NCI-H1436 (cell line): ENCODE measurements around the gene OST4.

ENCODE experiments used
- DNase-seq: peaks from one replicate; lab custom pipeline; 2025; lab: John Stamatoyannopoulos, UW

OST4 gene

DNA sequence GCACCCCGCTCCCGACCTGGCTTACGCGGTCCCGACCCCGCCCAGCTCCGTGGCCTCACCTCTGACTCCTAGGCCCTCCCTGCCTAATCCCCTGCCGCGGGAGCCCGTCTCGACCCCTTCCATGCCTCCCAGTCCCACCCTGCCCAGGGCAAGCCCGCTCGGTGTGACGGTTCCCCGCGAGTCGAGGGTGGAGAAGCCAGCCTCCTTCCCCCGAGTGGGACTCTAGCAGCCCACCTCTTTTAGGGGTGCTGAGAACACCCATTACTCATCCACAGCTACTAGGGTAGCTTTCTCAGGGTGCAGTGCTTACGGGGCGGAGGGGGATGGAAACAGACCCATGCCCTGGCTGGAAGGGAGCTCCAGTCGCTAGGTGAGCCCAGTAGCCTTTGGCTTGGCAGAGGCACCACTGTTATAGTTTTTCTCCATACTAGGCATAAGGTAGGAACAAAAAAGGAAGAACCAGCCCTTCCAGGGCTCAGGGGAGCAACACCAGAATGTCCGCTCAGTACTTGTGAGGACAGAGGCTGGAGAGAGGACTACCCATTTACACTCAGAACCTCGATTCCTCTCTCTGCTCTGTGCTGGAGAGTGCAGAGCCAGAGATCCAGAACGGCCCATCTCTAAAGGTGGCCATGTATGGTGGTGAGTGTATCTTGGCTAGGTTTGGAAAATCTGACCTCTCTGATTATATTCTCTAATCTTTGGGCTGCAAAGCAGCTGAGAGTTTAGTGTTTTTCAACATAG lies 19.4 kb downstream of the OST4 start:
- no peak for DNase-seq

- DNase-seq: peak; percentile 90
These were observed 20.2 kb downstream of the OST4 start, which contains the start of gene AGBL5 for GRCh38 chr2:27050996-27051901. AGBL5 (plus strand) TSS chr2:27051668; CDS start chr2:27052959, 1,291 bp downstream.

DNA sequence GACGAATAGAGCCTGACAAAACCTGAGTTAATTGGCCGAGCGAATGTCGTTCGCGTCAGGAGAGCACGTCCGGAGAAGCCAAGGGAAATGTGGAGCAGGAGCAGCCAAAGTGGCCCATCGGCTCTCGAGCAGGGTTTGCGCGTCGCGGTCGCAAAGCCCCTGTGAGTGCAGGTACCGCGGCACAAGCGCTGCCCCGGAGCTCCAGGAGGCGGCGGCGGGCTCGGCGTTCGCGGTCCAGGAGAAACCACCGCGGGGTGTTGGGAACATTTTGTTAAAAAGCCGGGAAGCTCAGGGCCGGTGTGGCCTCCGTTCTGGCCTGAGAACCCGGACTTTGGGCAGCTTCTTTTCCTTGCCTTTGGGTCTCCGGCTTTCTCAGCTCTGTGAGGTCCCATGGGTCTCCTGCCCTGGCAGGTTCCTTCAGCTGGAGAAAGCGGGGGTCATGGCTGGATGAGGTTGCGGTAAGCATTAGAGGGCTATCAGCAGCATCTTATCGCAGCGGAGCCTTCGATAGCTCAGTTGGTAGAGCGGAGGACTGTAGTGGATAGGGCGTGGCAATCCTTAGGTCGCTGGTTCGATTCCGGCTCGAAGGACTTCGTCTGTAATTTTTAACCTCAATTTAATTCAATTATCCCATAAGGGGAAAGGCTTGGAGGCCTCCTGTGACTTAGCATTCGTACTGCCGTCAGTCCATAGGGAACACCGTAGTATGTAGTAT lies 21.0 kb downstream of the OST4 start:
- peak; percentile 84 for DNase-seq

- DNase-seq: peak; percentile 9
These were observed 21.8 kb downstream of the OST4 start for GRCh38 chr2:27049422-27050280.

- DNase-seq: no peak
These were observed 28.3 kb downstream of the OST4 start for GRCh38 chr2:27042985-27043634.

- no peak for DNase-seq
These were observed 29.2 kb downstream of the OST4 start for GRCh38 chr2:27042159-27042661.

DNA sequence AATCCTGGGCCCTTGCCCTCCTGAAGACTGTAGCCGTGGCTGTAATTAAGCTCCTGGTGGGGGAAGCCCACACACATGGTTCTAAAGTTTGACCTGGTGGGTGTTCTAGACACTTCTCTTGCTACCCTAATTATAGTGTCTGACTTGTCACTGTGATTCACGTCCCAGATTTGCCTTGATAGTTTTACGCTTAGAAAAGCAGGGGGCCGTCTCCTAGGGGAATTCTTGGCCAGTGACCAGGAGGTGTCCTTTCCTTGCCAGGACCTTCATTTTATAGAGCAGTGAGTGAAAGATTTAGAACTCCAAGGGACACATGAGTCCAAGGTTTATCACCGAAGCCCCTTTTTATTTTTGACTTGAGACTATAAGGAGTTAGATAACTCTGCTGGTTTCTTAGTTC lies 29.7 kb downstream of the OST4 start:
- DNase-seq: no peak

DNA sequence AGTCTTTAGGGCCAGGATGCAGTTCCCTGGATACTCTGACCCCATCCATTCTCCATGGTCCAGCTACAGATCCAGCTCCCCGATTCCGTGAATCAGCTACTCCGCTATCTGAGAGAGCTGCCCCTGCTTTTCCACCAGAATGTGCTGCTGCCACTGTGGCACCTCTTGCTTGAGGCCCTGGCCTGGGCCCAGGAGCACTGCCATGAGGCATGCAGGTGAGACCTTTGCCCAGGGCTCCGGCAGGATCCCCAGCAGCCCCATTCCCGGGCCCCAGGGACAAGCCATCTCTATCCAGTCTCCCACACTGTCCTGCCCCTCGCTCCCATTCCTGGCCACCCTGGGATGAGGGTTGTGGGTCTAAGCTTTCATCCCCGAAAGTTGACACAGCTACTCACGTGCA lies 31.2 kb downstream of the OST4 start:
- DNase-seq: no peak

DNA sequence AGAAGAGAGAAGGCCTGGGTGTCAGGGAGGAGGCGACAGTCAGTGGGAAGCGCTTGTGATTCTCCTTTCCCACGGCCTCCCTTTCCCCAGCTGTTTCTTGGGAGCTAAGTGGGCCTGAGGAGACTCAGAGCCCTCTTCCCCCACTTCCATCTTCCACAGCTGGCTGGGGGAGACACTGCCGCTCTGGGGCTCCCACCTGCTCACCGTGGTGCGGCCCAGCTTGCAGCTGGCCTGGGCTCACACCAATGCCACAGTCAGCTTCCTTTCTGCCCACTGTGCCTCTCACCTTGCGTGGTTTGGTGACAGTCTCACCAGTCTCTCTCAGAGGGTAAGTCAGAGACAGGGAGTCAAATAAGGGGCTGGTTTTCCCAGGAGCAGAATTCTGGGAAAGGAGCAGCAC lies 31.6 kb downstream of the OST4 start:
- no peak for DNase-seq

GRCh38 chr2:27039426-27039825 lies 32.0 kb downstream of the OST4 start:
- no peak for DNase-seq

- DNase-seq: no peak
These were observed 32.7 kb downstream of the OST4 start for GRCh38 chr2:27038631-27039339.

DNA sequence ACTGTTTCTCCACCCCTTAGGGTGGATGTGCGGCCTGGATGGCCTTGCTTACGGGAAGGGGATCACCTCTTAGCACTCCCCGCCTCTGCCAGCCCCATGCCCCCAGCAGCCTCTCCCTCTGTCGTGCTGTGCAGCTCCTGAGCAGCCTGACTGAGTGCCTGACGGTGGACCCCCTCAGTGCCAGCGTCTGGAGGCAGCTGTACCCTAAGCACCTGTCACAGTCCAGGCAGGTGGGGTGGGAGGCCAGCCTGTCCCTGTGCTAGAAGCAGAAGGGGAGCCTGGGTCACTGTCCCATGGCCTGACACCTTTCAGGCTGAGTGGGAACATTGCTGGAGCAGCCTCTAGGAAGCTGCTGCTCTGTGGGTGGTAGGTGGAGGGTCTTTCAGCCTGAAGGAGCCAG lies 33.4 kb downstream of the OST4 start:
- no peak for DNase-seq

- no peak for DNase-seq
These were observed 38.1 kb downstream of the OST4 start for GRCh38 chr2:27033253-27033852.

GRCh38 chr2:27032495-27033252 lies 38.8 kb downstream of the OST4 start, which contains the start of gene TMEM214:
TMEM214 (plus strand) TSS chr2:27032965; CDS start chr2:27033016, 51 bp downstream.
- DNase-seq: peak; percentile 65

DNA sequence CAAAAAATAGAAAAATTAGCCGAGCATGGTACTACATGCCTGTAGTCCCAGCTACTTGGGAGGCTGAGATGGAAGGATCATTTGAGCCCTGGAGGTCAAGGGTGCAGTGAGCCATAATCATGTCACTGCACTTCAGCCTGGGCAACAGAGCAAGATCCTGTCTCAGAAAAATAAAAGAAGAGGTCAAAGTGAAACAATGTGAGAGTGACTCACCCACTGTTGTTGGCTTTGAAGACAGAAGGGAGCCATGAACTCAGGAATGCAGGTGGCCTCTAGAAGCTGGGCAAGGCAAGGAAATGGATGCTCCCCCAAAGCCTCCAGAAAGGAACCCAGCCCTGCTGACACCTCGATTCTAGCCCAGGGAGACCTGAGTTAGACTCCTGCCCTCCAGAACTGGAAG lies 42.4 kb downstream of the OST4 start:
- DNase-seq: no peak

GRCh38 chr2:27027211-27027651 lies 44.2 kb downstream of the OST4 start:
- no peak for DNase-seq

- no peak for DNase-seq
These were observed 45.3 kb downstream of the OST4 start for GRCh38 chr2:27025861-27026851.
